ENCODE measurements around the gene ATP12A.

DNA sequence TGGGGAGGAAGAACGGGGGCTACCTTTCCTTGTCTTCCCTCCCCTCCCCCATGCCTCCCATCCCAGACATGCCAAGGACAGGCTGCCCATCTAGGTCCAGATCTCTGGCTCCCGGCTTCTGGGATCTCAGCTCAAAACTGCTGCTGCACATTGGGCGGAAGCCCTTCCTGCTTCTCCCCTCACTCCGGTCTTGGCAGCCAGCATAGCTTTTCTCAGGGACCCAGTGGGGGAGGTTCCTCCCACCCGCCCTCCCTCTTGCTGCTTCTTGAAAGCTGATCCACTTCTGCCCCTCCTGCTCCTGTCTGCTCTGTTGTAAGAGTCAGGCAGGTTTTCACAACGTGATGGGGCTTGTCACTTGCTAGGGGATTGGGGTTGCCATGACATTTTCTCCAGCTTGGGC lies 62.1 kb downstream of the ATP12A start:
- TF ChIP-seq, protein P1, sequence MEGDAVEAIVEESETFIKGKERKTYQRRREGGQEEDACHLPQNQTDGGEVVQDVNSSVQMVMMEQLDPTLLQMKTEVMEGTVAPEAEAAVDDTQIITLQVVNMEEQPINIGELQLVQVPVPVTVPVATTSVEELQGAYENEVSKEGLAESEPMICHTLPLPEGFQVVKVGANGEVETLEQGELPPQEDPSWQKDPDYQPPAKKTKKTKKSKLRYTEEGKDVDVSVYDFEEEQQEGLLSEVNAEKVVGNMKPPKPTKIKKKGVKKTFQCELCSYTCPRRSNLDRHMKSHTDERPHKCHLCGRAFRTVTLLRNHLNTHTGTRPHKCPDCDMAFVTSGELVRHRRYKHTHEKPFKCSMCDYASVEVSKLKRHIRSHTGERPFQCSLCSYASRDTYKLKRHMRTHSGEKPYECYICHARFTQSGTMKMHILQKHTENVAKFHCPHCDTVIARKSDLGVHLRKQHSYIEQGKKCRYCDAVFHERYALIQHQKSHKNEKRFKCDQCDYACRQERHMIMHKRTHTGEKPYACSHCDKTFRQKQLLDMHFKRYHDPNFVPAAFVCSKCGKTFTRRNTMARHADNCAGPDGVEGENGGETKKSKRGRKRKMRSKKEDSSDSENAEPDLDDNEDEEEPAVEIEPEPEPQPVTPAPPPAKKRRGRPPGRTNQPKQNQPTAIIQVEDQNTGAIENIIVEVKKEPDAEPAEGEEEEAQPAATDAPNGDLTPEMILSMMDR (IDR thresholded peaks at IDR 0.05; ENCODE audit: low read length), result no peak
- TF ChIP-seq EZH2phosphoT487 (IDR thresholded peaks at IDR 0.05; ENCODE audit: low read length), result no peak
- TF ChIP-seq EZH2 (optimal IDR thresholded peaks at IDR 0.05; ENCODE audit: low read depth, low read length), result no peak
